ENCODE results near the gene PTGS1.

- TF ChIP-seq HDGF (IDR thresholded peaks at IDR 0.05; ENCODE audit: borderline replicate concordance) (no peak), FOXM1 (IDR thresholded peaks at IDR 0.05; ENCODE audit: borderline replicate concordance) (no peak), ZNF384 (IDR thresholded peaks at IDR 0.05) (no peak), PKNOX1 (IDR thresholded peaks at IDR 0.05) (no peak), FOXK2 (IDR thresholded peaks at IDR 0.05) (no peak), SP1 (IDR thresholded peaks at IDR 0.05) (no peak), SUZ12 (IDR thresholded peaks at IDR 0.05) (no peak), BHLHE40 (IDR thresholded peaks at IDR 0.05; ENCODE audit: borderline replicate concordance) (no peak)
These were observed 49.5 kb downstream of the PTGS1 start for GRCh38 chr9:122420315-122420714.

Measured in HEK293T (cell line).